ENCODE data around the gene GLIS1. TPM values are rescaled to one million over a fixed set of nuclear protein-coding genes. Genes with fewer than 3 reads are reported as not detected.

GLIS1 gene
- total and polyA plus RNA-seq, 2 of the 8 experiments (the other 6 are each of a cell fraction or from before 2014, with no cell fraction given): 0.15 to 0.22 TPM

GRCh38 chr1:53541761-53542550, 197.0 kb downstream of the GLIS1 start:
- Histone ChIP-seq H2AK5ac (ENCODE audit: low read depth, low read length) (no peak overlapping the region), H3K79me1 (ENCODE audit: low read depth, low read length) (no peaks in the 10 kb centered on the region), H3K27me3 (replicated peaks in 1 of 4; ENCODE audit: control insufficient read depth in 3 of 4, extremely low read depth in 1 of 4, insufficient read depth in 3 of 4, low read length in 3 of 4) (0 out of 7 replicates have a peak, but pooled peaks cover 0 to 2% (median 0%) of the 10 kb centered on the region in 4 experiments), H3K36me3 (ENCODE audit: control insufficient read depth in 2 of 4, insufficient read depth in 4 of 4, low read length in 3 of 4) (no peaks in the 10 kb centered on the region), H3K79me2 (ENCODE audit: control insufficient read depth in 1 of 2, insufficient read depth in 2 of 2, low read length in 2 of 2) (no peaks in the 10 kb centered on the region), H4K5ac (ENCODE audit: insufficient read length, low read depth, low read length) (no peak overlapping the region), H2BK15ac (ENCODE audit: low read length) (no peak overlapping the region), H3K23ac (ENCODE audit: insufficient read length) (no peak overlapping the region), H3K4me3 (ENCODE audit: extremely low read depth in 1 of 4, insufficient read depth in 2 of 4, low read depth in 3 of 4, low read length in 4 of 4) (no peak overlapping the region), H3K4ac (replicated peaks; ENCODE audit: insufficient read length, low read depth, low read length) (no peak overlapping the region), H3K9me3 (ENCODE audit: insufficient read depth in 2 of 2, low read depth in 1 of 2, low read length in 1 of 2) (no peaks in the 10 kb centered on the region), H2AFZ (ENCODE audit: low read length) (no peak overlapping the region), H2BK20ac (ENCODE audit: low read length) (no peak overlapping the region), H3K18ac (ENCODE audit: extremely low read depth, low read length) (no peak overlapping the region), H3K27ac (ENCODE audit: low read depth, low read length) (no peak overlapping the region), H4K8ac (ENCODE audit: extremely low read depth, insufficient read depth, low read length) (no peak overlapping the region), H3K56ac (replicated peaks; ENCODE audit: insufficient read length, low read depth, low read length) (no peak overlapping the region), H3K23me2 (ENCODE audit: low read depth, low read length) (peaks cover 4% of the 10 kb centered on the region; the same call in 1 of the 2 replicates), H2BK5ac (ENCODE audit: low read depth, low read length) (no peak overlapping the region), H4K20me1 (replicated peaks in 1 of 2; ENCODE audit: control insufficient read depth in 1 of 2, insufficient read depth in 2 of 2, low read length in 2 of 2) (peaks cover 0 to 3% of the 10 kb centered on the region in 2 experiments), H4K91ac (replicated peaks; ENCODE audit: insufficient read length, low read length) (no peak overlapping the region), H3K4me2 (ENCODE audit: insufficient read depth in 1 of 2, low read depth in 2 of 2, low read length in 2 of 2) (no peak overlapping the region), H2BK12ac (ENCODE audit: low read depth, low read length) (peak overlapping the region; percentile 23; the same call in 1 of the 2 replicates), H2BK120ac (replicated peaks; ENCODE audit: low read depth, low read length) (no peak overlapping the region), H3K4me1 (replicated peaks in 1 of 4; ENCODE audit: control insufficient read depth in 3 of 4, insufficient read depth in 4 of 4, low read length in 3 of 4) (no peaks in the 10 kb centered on the region; a peak in 2 of 7 replicates), H3K9ac (replicated peaks in 1 of 4; ENCODE audit: extremely low read depth in 1 of 4, low read depth in 3 of 4, low read length in 3 of 4) (no peak overlapping the region), H3K14ac (ENCODE audit: insufficient read length) (no peak overlapping the region)
- DNase-seq (ENCODE audit: low read depth in 1 of 2, low spot score in 2 of 2): no peak
- CTCF ChIA-PET (ENCODE audit: partially characterized antibody): interaction anchor here (0.8 to 1.9 kb wide), 9 partner anchors 10 to 210 kb away, joined by 3 to 10 read pairs (median 3); no protein-coding TSS in a partner anchor
- 83% methylated on average over 15 of the region's 15 CpGs; no CpG with 5 or more reads in 1 of the 2 experiments for WGBS, 2 experiments (ENCODE audit: extremely low coverage in 1 of 2, insufficient coverage in 1 of 2, insufficient read length in 1 of 2, insufficient replicate concordance in 2 of 2, low coverage in 1 of 2, low lambda C conversion rate in 2 of 2, missing lambda C conversion rate in 1 of 2)
- no peak for FAIRE-seq
- POLR2A ChIA-PET (ENCODE audit: partially characterized antibody): no interaction called here
- peak in 1 of 3 experiments; percentile 40; a peak in 2 of 4 replicates for TF ChIP-seq CTCF (IDR thresholded peaks at IDR 0.05; ENCODE audit: control extremely low read depth in 1 of 3, insufficient read depth in 1 of 3, low read depth in 1 of 3, low read length in 3 of 3)

All from H1 (cell line).